Measurements from ENCODE around the gene PPAT. TPM values are rescaled to one million over a fixed set of nuclear protein-coding genes. Genes with fewer than 3 reads are reported as not detected.
"Not testable (repeated sequence)": the region's sequence is repeated elsewhere in the genome, so short reads cannot be mapped to it uniquely, and the experiment has no call there.

Gene PPAT
- total and polyA plus RNA-seq, 7 experiments from 2014 or later: 7.7 to 30.7 (median 15.3) TPM

GRCh38 chr4:56468097-56468422 lies 32.6 kb upstream of the PPAT start:
- peaks cover 46 to 68% (median 62%) of the 10 kb centered on the region in 7 donors for H3K4me1 Mint-ChIP-seq
- ChIA-PET CTCF (interaction anchor here (0.6 to 1.1 kb wide), 2 partner anchors 76 to 80 kb away, joined by 3 read pairs; partner anchors contain the start of gene AASDH), POLR2A (interaction anchor here (0.5 to 3.4 kb wide), 8 partner anchors 9 to 81 kb away, joined by 3 to 56 read pairs (median 4); partner anchors contain the start of genes AASDH, PAICS and PPAT)
- no peaks in the 10 kb centered on the region for H3K27me3 ChIP-seq (ENCODE audit: control insufficient read depth in 2 of 2, insufficient read depth in 2 of 2, low read length in 2 of 2)
- peaks cover 0 to 25% (median 3%) of the 10 kb centered on the region in 3 experiments for H3K36me3 ChIP-seq (ENCODE audit: control insufficient read depth in 2 of 3, insufficient read depth in 3 of 3, low read length in 3 of 3)
- peak; percentile 42 for ATAC-seq
- peak overlapping the region; percentile 93 to 100 (median 96) for H3K4me3 Mint-ChIP-seq
- no peaks in the 10 kb centered on the region for H3K27me3 Mint-ChIP-seq
- H3K36me3 Mint-ChIP-seq: peaks cover 0 to 21% (median 12%) of the 10 kb centered on the region in 5 donors
- no peaks in the 10 kb centered on the region for H3K9me3 Mint-ChIP-seq
- intact Hi-C loops (cut with micrococcal nuclease): loop anchor here (1.0 to 10.0 kb wide), 6 partner anchors 15 to 1073 kb away; partner anchors contain the start of genes ARL9 (in 1 of the 2), EXOC1 (in 1 of the 2) and TMEM165 (in 1 of the 2)
- DNase-seq: peak in 1 of 9 donors; percentile 30
- no peaks in the 10 kb centered on the region for H3K9me3 ChIP-seq (ENCODE audit: control insufficient read depth in 2 of 3, low read length in 3 of 3)
- H3K4me3 ChIP-seq (ENCODE audit: low read length): peak overlapping the region; percentile 98
- H3K27ac ChIP-seq (ENCODE audit: low read depth, low read length): peak overlapping the region; percentile 90
- H3K27ac Mint-ChIP-seq: peak overlapping the region; percentile 90 to 99 (median 96)
- H3K4me1 ChIP-seq (ENCODE audit: control insufficient read depth in 2 of 2, insufficient read depth in 2 of 2, low read length in 2 of 2): peaks cover 25 to 29% of the 10 kb centered on the region in 2 donors

GRCh38 chr4:56467284-56468096 lies 32.1 kb upstream of the PPAT start, which contains the start of gene SRP72:
Gene SRP72, plus strand, starts transcription at chr4:56467617. Its CDS starts 19 bp downstream, at chr4:56467636.
- POLR2A ChIA-PET: interaction anchor here (0.7 to 3.4 kb wide), 9 partner anchors 11 to 80 kb away, joined by 3 to 56 read pairs (median 5); partner anchors contain the start of genes AASDH, PAICS and PPAT

GRCh38 chr4:56466910-56467283 lies 31.5 kb upstream of the PPAT start:
- no peak for ATAC-seq
- H3K27ac Mint-ChIP-seq: peak overlapping the region; percentile 94 to 99 (median 96)
- H3K4me3 ChIP-seq (ENCODE audit: low read length): peak overlapping the region; percentile 98
- peak overlapping the region; percentile 90 for H3K27ac ChIP-seq (ENCODE audit: low read depth, low read length)
- no peaks in the 10 kb centered on the region for H3K9me3 Mint-ChIP-seq
- H3K4me1 ChIP-seq (ENCODE audit: control insufficient read depth in 2 of 2, insufficient read depth in 2 of 2, low read length in 2 of 2): peaks cover 25 to 29% of the 10 kb centered on the region in 2 donors
- H3K27me3 Mint-ChIP-seq: no peaks in the 10 kb centered on the region
- H3K4me3 Mint-ChIP-seq: peak overlapping the region; percentile 93 to 100 (median 96)
- CTCF ChIA-PET: interaction anchor here (0.6 to 1.2 kb wide), 4 partner anchors 30 to 370 kb away, joined by 3 to 5 read pairs (median 3); partner anchors contain the start of gene PAICS
- H3K36me3 ChIP-seq (ENCODE audit: control insufficient read depth in 2 of 3, insufficient read depth in 3 of 3, low read length in 3 of 3): peaks cover 0 to 23% (median 0%) of the 10 kb centered on the region in 3 experiments
- POLR2A ChIA-PET: interaction anchor here (0.7 to 2.3 kb wide), 6 partner anchors 9 to 518 kb away, joined by 3 to 35 read pairs (median 5); partner anchors contain the start of genes AASDH, CEP135, PAICS and PPAT
- intact Hi-C loops (cut with micrococcal nuclease): loop anchor here (1.0 to 10.0 kb wide), 15 partner anchors 31 to 1072 kb away; partner anchors contain the start of genes AASDH (in 2 of the 2), CEP135 (in 2 of the 2), EXOC1 (in 2 of the 2) and NOA1 (in 2 of the 2)
- H3K9me3 ChIP-seq (ENCODE audit: control insufficient read depth in 2 of 3, low read length in 3 of 3): no peaks in the 10 kb centered on the region
- no peaks in the 10 kb centered on the region for H3K27me3 ChIP-seq (ENCODE audit: control insufficient read depth in 2 of 2, insufficient read depth in 2 of 2, low read length in 2 of 2)
- H3K36me3 Mint-ChIP-seq: peaks cover 6 to 16% (median 12%) of the 10 kb centered on the region in 5 donors
- peak in 1 of 9 donors; percentile 2 for DNase-seq
- peaks cover 48 to 72% (median 62%) of the 10 kb centered on the region in 7 donors for H3K4me1 Mint-ChIP-seq

More at GRCh38 chr4:56467284-56468096, 32.1 kb upstream of the PPAT start, which contains the start of gene SRP72:
- Histone ChIP-seq H3K36me3 (ENCODE audit: control insufficient read depth in 2 of 3, insufficient read depth in 3 of 3, low read length in 3 of 3) (peaks cover 0 to 23% (median 0%) of the 10 kb centered on the region in 3 experiments), H3K27ac (ENCODE audit: low read depth, low read length) (peak within 1 kb of the TSS; percentile 90), H3K4me3 (ENCODE audit: low read length) (peak within 1 kb of the TSS; percentile 98), H3K9me3 (ENCODE audit: control insufficient read depth in 2 of 3, low read length in 3 of 3) (no peaks in the 10 kb centered on the region), H3K27me3 (ENCODE audit: control insufficient read depth in 2 of 2, insufficient read depth in 2 of 2, low read length in 2 of 2) (no peaks in the 10 kb centered on the region), H3K4me1 (ENCODE audit: control insufficient read depth in 2 of 2, insufficient read depth in 2 of 2, low read length in 2 of 2) (peaks cover 25 to 29% of the 10 kb centered on the region in 2 donors)
- intact Hi-C loops (cut with micrococcal nuclease): loop anchor here (1.0 to 10.0 kb wide), 18 partner anchors 15 to 1073 kb away; partner anchors contain the start of genes AASDH (in 2 of the 2), CEP135 (in 2 of the 2), EXOC1 (in 2 of the 2) and NOA1 (in 2 of the 2)
- H3K4me1 Mint-ChIP-seq: peaks cover 46 to 68% (median 62%) of the 10 kb centered on the region in 7 donors
- ATAC-seq (peak; percentile 98), DNase-seq (peak; percentile 80 to 95 (median 88))
- no peaks in the 10 kb centered on the region for H3K9me3 Mint-ChIP-seq
- peaks cover 0 to 18% (median 10%) of the 10 kb centered on the region in 5 donors for H3K36me3 Mint-ChIP-seq
- H3K4me3 Mint-ChIP-seq: peak within 1 kb of the TSS; percentile 93 to 100 (median 96)
- H3K27me3 Mint-ChIP-seq: no peaks in the 10 kb centered on the region
- H3K27ac Mint-ChIP-seq: peak within 1 kb of the TSS; percentile 94 to 99 (median 96)
- CTCF ChIA-PET: interaction anchor here (0.6 to 1.1 kb wide), 4 partner anchors 31 to 293 kb away, joined by 3 read pairs; partner anchors contain the start of genes AASDH and PAICS

GRCh38 chr4:56466296-56466761 lies 30.9 kb upstream of the PPAT start:
- Mint-ChIP-seq H3K4me3 (peak overlapping the region; percentile 93 to 100 (median 96)), H3K4me1 (peaks cover 48 to 71% (median 62%) of the 10 kb centered on the region in 7 donors), H3K27ac (peak overlapping the region; percentile 94 to 99 (median 96)), H3K36me3 (peaks cover 7 to 15% (median 9%) of the 10 kb centered on the region in 5 donors)
- Histone ChIP-seq H3K4me3 (ENCODE audit: low read length) (peak overlapping the region; percentile 98), H3K4me1 (ENCODE audit: control insufficient read depth in 2 of 2, insufficient read depth in 2 of 2, low read length in 2 of 2) (peaks cover 25 to 29% of the 10 kb centered on the region in 2 donors), H3K27ac (ENCODE audit: low read depth, low read length) (peak overlapping the region; percentile 90), H3K36me3 (ENCODE audit: control insufficient read depth in 2 of 3, insufficient read depth in 3 of 3, low read length in 3 of 3) (peaks cover 0 to 19% (median 0%) of the 10 kb centered on the region in 3 experiments)
- intact Hi-C loops (cut with micrococcal nuclease): loop anchor here (2.0 to 10.0 kb wide), 7 partner anchors 78 to 1072 kb away; partner anchors contain the start of genes EXOC1 (in 2 of the 2) and TMEM165 (in 1 of the 2)
- not testable (repeated sequence) for H3K9me3 Mint-ChIP-seq; H3K9me3 ChIP-seq (ENCODE audit: control insufficient read depth in 2 of 3, low read length in 3 of 3); ATAC-seq; H3K27me3 Mint-ChIP-seq; H3K27me3 ChIP-seq (ENCODE audit: control insufficient read depth in 2 of 2, insufficient read depth in 2 of 2, low read length in 2 of 2)
- ChIA-PET CTCF (interaction anchor here (1.0 to 1.2 kb wide), 3 partner anchors 30 to 370 kb away, joined by 3 to 5 read pairs (median 3); partner anchors contain the start of gene PAICS), POLR2A (interaction anchor here (0.6 to 2.3 kb wide), 8 partner anchors 8 to 518 kb away, joined by 3 to 35 read pairs (median 4); partner anchors contain the start of genes AASDH, CEP135, PAICS and PPAT)
- peak in 3 of 9 donors; percentile 1 to 31 (median 2) for DNase-seq

GRCh38 chr4:56465599-56466295 lies 30.3 kb upstream of the PPAT start:
- no peaks in the 10 kb centered on the region for H3K9me3 Mint-ChIP-seq
- Histone ChIP-seq H3K4me3 (ENCODE audit: low read length) (no peak overlapping the region), H3K27me3 (ENCODE audit: control insufficient read depth in 2 of 2, insufficient read depth in 2 of 2, low read length in 2 of 2) (no peaks in the 10 kb centered on the region), H3K36me3 (ENCODE audit: control insufficient read depth in 2 of 3, insufficient read depth in 3 of 3, low read length in 3 of 3) (peaks cover 0 to 14% (median 0%) of the 10 kb centered on the region in 3 experiments), H3K9me3 (ENCODE audit: control insufficient read depth in 2 of 3, low read length in 3 of 3) (no peaks in the 10 kb centered on the region), H3K27ac (ENCODE audit: low read depth, low read length) (no peak overlapping the region), H3K4me1 (ENCODE audit: control insufficient read depth in 2 of 2, insufficient read depth in 2 of 2, low read length in 2 of 2) (peaks cover 25 to 29% of the 10 kb centered on the region in 2 donors)
- peak overlapping the region; percentile 94 to 99 (median 96) for H3K27ac Mint-ChIP-seq
- peaks cover 7 to 15% (median 9%) of the 10 kb centered on the region in 5 donors for H3K36me3 Mint-ChIP-seq
- intact Hi-C loops (cut with micrococcal nuclease): loop anchor here (2.0 to 10.0 kb wide), 7 partner anchors 79 to 1071 kb away; partner anchors contain the start of genes EXOC1 (in 2 of the 2) and TMEM165 (in 1 of the 2)
- ATAC-seq (no peak), DNase-seq (no peak)
- CTCF ChIA-PET: interaction anchor here (1.0 to 1.2 kb wide), 4 partner anchors 30 to 371 kb away, joined by 3 to 5 read pairs (median 4); partner anchors contain the start of gene PPAT
- POLR2A ChIA-PET: interaction anchor here (0.6 to 2.3 kb wide), 6 partner anchors 8 to 517 kb away, joined by 3 to 35 read pairs (median 4); partner anchors contain the start of genes AASDH, CEP135, PAICS and PPAT
- peak overlapping the region; percentile 93 to 100 (median 96) for H3K4me3 Mint-ChIP-seq
- H3K4me1 Mint-ChIP-seq: peaks cover 48 to 71% (median 62%) of the 10 kb centered on the region in 7 donors
- no peaks in the 10 kb centered on the region for H3K27me3 Mint-ChIP-seq

Data from naive thymus-derived CD4-positive, alpha-beta T cell (primary cell).